WERI-Rb-1 (cell line): ENCODE measurements around the gene RIT2.
"Not testable (repeated sequence)": the region's sequence is repeated elsewhere in the genome, so short reads cannot be mapped to it uniquely, and the experiment has no call there.

Experiments
- DNase-seq: peaks from one replicate; pipeline ENCODE4 v3.0.0-alpha.2; 2020
- H3K27ac ChIP-seq: fragments of 250-450 bp; sonication (Bioruptor Pico); 2 replicates; pipeline ENCODE4 v1.5.1; 2020; ENCODE audit warnings: mild to moderate bottlenecking, moderate library complexity
- H3K27me3 ChIP-seq: fragments of 250-450 bp; sonication (Bioruptor Pico); 2 replicates; pipeline ENCODE4 v1.5.1; 2021; ENCODE audit warnings: mild to moderate bottlenecking, low read depth, moderate library complexity; ENCODE audit not compliant: insufficient read depth, severe bottlenecking
- H3K36me3 ChIP-seq: fragments of 250-450 bp; sonication (Bioruptor Pico); 2 replicates; pipeline ENCODE4 v1.5.1; 2020; ENCODE audit warnings: mild to moderate bottlenecking, moderate library complexity
- H3K4me3 ChIP-seq: 2 replicates; pipeline ENCODE4 v1.5.1; 2011; ENCODE audit warnings: low read depth, mild to moderate bottlenecking, control low read depth, low read length
- H3K9me3 ChIP-seq: fragments of 250-450 bp; sonication (Bioruptor Pico); 2 replicates; pipeline ENCODE4 v1.5.1; 2021; ENCODE audit warnings: mild to moderate bottlenecking, moderate library complexity; ENCODE audit not compliant: severe bottlenecking
- TF ChIP-seq, protein P1 (sequence below): IDR thresholded peaks from 2 replicates; pipeline ENCODE4 v1.5.1; 2011; ENCODE audit warnings: low read depth, mild to moderate bottlenecking, control low read depth, inconsistent platforms, low read length

RIT2 gene

DNA sequence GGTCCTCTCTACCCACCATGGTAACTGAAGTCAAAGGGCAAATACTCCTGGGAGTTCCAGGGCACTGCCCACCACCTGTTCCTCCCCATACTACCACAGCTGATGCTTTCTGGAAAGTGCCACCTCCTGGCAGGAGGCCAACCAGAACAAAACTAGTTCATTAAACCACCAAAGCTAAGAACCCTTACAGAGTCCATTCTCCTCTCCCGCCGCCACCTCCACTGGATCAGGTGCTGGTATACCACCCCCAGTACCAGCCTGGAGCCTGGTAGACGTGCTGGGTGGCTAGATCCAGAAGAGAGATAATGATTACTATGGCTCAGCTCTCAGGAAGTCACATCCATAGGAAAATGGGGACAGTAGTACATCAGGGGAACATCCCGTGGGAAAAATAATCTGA is 300.9 kb downstream of the RIT2 start:
- no peaks in the 10 kb centered on the region for H3K9me3 ChIP-seq
- no peak for DNase-seq

DNA sequence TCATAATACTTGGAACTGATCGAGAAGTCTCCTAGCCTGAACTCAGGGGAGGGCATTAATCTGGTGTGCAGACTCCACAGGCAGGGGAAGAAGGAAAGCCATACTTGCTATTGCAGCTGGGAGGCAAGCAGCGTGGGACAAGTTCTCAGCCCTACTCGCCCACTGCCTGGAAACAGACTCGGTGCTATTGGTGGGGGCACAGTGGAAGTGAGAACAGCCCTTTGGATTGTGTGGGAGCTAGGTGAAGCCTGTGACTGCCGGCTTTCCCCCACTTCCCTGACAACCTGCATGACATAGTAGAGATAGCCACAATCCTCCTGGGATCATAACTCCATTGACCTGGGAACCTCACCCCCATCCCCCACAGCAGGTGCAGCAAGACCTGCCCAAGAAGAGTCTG is 301.3 kb downstream of the RIT2 start:
- DNase-seq = no peak
- Histone ChIP-seq H3K9me3 (no peaks in the 10 kb centered on the region), H3K27ac (no peak overlapping the region), H3K36me3 (no peaks in the 10 kb centered on the region), H3K27me3 (no peaks in the 10 kb centered on the region), H3K4me3 (no peak overlapping the region)
- TF ChIP-seq, protein P1, sequence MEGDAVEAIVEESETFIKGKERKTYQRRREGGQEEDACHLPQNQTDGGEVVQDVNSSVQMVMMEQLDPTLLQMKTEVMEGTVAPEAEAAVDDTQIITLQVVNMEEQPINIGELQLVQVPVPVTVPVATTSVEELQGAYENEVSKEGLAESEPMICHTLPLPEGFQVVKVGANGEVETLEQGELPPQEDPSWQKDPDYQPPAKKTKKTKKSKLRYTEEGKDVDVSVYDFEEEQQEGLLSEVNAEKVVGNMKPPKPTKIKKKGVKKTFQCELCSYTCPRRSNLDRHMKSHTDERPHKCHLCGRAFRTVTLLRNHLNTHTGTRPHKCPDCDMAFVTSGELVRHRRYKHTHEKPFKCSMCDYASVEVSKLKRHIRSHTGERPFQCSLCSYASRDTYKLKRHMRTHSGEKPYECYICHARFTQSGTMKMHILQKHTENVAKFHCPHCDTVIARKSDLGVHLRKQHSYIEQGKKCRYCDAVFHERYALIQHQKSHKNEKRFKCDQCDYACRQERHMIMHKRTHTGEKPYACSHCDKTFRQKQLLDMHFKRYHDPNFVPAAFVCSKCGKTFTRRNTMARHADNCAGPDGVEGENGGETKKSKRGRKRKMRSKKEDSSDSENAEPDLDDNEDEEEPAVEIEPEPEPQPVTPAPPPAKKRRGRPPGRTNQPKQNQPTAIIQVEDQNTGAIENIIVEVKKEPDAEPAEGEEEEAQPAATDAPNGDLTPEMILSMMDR = no peak

More for the DNA sequence above, 300.9 kb downstream of the RIT2 start:
- no peak overlapping the region for H3K27ac ChIP-seq
- H3K27me3 ChIP-seq = no peaks in the 10 kb centered on the region
- no peak overlapping the region for H3K4me3 ChIP-seq
- no peaks in the 10 kb centered on the region for H3K36me3 ChIP-seq
- TF ChIP-seq, protein P1 = no peak

DNA sequence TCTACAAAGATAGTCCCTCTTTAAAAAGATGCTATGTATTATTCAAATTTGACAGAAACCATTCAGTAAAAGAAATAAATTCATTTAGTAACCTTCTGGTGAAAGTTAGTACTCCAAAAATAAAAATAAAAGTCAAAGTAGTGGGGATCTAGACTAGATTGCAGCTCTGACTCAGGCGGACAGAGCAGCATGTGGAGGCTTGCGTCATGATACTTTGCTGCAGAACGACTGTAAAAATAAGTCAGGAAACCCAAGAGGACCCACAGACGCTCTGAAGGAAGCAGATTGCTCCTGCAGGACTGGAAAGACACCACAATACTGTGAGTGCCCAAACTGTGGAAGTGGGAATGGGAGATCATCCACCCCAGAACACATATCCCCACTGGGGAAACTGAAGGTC is 301.9 kb downstream of the RIT2 start:
- Histone ChIP-seq H3K27me3 (no peaks in the 10 kb centered on the region), H3K4me3 (no peak overlapping the region), H3K9me3 (no peaks in the 10 kb centered on the region), H3K27ac (no peak overlapping the region), H3K36me3 (no peaks in the 10 kb centered on the region)
- TF ChIP-seq, protein P1 = no peak
- no peak for DNase-seq

DNA sequence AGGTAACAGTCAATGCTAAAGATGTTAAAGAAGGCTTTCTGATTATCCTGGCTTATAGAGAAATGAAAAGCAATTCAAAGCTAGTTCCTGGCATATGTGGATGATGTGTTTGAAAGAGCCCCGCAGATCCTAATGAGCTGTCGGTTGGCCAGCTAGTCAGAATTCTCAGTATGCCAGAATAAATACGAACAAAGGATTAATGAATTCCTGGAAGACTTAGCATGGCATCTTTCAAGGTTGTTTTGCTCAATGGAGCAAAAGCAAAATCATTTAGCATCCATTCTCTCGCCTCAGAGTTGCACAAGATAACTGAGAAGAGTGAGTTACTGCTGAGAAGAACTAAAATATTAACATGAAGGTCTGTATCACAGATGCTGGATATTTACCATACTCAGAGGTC is 307.6 kb downstream of the RIT2 start:
- no peak for DNase-seq
- no peaks in the 10 kb centered on the region for H3K36me3 ChIP-seq
- no peaks in the 10 kb centered on the region for H3K27me3 ChIP-seq
- H3K27ac ChIP-seq = no peak overlapping the region
- TF ChIP-seq, protein P1 = no peak
- no peak overlapping the region for H3K4me3 ChIP-seq
- no peaks in the 10 kb centered on the region for H3K9me3 ChIP-seq

DNA sequence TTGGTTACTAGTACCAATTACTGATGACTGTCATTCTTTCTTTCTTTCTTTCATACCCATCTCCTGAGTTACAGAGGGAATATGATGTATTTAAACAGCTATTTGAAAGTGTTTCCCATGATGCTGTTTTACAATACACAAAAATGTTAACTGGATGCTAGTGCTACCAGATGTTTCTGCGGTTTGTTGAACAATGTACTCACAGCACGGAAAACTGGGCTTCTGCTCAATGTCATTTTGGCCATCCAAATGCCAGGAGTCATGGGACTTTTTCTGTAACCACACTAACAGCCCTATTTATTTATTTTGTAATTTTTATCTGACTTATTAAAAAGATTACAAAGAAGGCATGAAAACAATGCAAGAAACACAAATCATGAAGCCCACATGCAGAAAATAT is 313.8 kb downstream of the RIT2 start:
- Histone ChIP-seq H3K27me3 (no peaks in the 10 kb centered on the region), H3K9me3 (no peaks in the 10 kb centered on the region), H3K27ac (no peak overlapping the region), H3K4me3 (no peak overlapping the region), H3K36me3 (no peaks in the 10 kb centered on the region)
- TF ChIP-seq, protein P1 = no peak
- no peak for DNase-seq

DNA sequence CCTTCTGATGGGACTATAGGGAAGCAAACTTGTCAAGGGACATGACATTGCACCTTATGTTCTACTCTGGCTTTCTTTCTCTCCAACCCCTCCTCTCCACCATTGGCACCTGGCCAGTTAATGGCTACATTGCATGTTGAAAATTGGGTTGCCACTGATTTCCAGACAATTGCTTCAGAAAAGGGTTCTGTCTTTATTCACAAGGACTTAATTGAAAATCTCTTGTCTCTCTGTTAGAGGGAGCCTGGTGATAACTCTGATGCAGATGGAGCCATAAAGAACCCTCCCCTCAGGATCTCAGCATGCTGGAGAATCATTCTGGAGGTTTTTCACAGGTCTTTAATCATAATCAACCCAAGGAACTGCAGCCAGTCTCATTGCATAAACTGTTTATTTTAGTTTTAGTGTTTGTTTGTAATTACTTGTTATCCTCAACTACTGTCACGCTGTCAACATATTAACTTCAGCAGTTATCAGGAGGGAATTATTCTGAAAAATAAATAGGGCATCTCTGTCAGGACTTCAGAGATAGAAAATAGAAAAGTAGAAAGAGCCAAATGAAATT is 316.8 kb downstream of the RIT2 start:
- H3K27me3 ChIP-seq = no peaks in the 10 kb centered on the region
- no peaks in the 10 kb centered on the region for H3K9me3 ChIP-seq
- TF ChIP-seq, protein P1 = no peak
- H3K36me3 ChIP-seq = no peaks in the 10 kb centered on the region
- no peak overlapping the region for H3K4me3 ChIP-seq
- no peak for DNase-seq
- no peak overlapping the region for H3K27ac ChIP-seq

DNA sequence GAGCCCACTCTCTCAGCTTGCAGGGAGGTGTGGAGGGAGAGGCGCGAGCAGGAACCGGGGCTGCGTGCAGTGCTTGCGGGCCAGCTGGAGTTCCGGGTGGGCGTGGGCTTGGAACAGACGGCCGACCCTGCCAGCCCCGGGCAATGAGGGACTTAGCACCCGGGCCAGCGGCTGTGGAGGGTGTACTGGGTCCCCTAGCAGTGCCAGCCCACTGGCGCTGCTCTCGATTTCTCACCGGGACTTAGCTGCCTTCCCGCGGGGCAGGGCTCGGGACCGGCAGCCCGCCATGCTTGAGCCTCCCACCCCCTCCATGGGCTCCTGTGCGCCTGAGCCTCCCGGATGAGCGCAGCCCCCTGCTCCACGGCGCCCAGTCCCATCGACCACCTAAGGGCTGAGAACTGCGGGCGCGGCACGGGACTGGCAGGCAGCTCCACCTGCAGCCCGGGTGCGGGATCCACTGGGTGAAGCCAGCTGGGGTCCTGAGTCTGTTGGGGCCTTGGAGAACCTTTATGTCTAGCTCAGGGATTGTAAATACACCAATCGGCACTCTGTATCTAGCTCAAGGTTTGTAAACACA is 320.2 kb downstream of the RIT2 start:
- H3K27me3 ChIP-seq, H3K9me3 ChIP-seq, DNase-seq, H3K27ac ChIP-seq, H3K36me3 ChIP-seq, H3K4me3 ChIP-seq: not testable (repeated sequence)
